HG03025 (cell line): ENCODE measurements around the gene TCEANC.
"Not testable (repeated sequence)": the region's sequence is repeated elsewhere in the genome, so short reads cannot be mapped to it uniquely, and the experiment has no call there.

Experiments
- ATAC-seq: cut with Tn5 transposase; IDR thresholded peaks from one replicate; pipeline ENCODE4 v1.9.1; 2021; ENCODE audit warnings: mild to moderate bottlenecking, moderate library complexity; ENCODE audit not compliant: unreplicated experiment, low FRiP score

The TCEANC gene, protein sequence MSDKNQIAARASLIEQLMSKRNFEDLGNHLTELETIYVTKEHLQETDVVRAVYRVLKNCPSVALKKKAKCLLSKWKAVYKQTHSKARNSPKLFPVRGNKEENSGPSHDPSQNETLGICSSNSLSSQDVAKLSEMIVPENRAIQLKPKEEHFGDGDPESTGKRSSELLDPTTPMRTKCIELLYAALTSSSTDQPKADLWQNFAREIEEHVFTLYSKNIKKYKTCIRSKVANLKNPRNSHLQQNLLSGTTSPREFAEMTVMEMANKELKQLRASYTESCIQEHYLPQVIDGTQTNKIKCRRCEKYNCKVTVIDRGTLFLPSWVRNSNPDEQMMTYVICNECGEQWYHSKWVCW

GRCh38 chrX:13652850-13653693 lies at the start of gene TCEANC:
TSS of gene TCEANC (plus strand) at chrX:13653141. CDS start at chrX:13662509, 9,368 bp downstream.
- ATAC-seq: peak; percentile 98

DNA sequence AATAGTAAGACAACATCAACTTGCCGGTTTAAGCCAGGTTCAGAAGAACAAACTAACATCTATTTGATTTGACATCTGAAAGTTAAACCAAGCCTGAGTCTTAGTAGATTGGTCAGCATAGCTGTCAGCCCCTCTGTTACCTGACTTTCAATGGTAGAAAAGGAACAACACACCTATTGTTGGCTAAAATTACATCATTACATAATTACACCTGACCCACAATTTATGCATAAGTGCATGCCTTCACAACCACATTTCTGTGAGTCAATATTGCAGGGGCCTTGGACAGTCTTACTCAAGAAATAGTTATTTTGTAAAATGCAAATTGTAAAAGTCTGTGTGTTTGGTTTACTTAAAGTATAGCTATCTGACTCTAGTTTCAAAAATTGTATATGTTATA lies 47.3 kb upstream of the TCEANC start:
- ATAC-seq: no peak

DNA sequence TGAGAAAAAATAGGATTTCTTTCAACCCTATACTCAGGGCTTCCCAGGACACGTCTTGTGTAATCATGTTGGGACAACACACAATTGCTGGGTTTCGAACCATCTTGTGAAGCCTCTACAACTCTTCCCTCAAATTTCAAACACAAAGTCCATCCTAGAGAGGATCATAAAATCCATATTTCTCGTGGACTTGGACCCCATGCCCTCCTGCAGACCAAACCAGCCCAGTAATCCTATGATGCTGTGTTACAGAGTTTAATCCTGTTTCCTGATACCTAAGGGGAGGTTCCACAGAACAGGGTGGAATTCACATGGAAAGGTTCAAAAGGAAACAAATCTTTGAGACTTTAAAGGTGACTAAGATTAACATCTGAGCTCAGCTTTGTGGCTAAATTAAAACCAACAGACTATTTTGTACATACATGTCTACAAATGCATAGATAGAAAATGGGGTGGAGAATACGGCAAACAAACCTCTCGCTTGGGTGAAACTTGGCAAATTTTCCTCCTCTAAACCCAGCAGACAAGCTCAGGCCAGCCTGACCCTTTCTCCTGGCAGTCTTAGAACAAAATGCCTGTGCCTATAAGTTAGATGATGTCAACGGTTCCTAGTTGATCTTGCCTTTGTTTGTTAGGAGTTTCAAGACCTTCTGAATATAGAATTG lies 45.5 kb upstream of the TCEANC start:
- no peak for ATAC-seq

DNA sequence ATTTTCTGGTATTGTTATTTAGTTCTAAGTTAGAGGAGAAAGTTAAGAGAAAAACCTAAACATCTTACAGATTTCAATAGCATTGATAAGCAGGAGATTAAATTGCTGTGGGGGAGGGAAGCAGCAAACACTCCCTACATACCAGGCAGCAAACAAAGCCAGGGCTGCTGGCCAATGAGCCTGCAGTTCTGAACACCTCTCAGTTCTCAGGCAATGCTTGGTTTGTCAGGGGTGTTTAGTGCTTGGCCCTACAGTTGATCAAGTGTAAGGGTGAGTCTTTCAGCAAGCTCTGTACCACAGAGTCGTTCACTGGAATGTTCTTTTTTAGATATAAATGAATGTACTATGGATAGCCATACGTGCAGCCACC lies 45.0 kb upstream of the TCEANC start:
- no peak for ATAC-seq

- no peak for ATAC-seq
These were observed 38.8 kb upstream of the TCEANC start for GRCh38 chrX:13614154-13614553.

DNA sequence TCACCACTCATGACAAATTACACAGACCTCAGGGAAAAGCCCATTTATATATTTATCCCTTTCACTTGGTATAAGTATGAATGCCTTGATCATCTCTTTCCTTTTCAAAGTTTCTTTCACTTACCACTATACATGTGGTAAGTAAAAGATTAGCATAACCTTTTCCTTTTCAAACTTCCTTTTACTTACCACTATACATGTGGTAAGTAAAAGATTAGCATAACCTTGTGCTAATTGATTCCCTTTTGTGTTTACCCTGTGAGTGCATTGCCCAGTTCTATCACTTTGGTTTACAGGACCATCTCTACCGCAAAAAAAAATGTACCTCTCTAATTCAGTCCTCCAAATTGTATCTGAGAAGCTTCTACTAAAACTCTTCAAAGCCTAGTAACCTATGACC lies 32.7 kb upstream of the TCEANC start:
- ATAC-seq: no peak

DNA sequence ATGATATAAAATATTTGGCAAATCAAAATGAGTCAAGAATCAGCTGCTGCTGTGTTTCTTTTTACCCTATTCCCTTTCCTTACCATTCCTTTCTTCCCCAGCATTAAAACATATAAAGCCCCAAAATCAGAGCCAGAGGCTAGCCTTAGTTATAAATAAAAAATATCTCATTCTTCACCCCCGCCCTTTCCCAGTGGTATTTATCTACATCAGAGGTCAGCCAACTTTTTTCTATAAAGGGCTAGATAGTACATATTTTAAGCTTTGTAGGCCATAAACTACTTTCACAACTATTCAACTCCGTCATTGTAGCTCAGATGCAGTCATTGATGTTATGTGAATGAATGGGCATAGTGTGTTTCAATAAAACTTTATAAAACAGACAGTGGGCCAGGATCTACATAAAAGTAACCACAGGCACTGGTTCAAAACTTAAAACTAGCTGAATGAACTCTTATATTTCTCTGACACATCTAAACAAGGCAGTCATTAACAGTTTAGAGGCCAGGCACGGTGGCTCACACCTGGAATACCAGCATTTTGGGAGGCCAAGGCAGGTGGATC lies 30.5 kb upstream of the TCEANC start:
- no peak for ATAC-seq

GRCh38 chrX:13627306-13627705 lies 25.6 kb upstream of the TCEANC start:
- no peak for ATAC-seq

- ATAC-seq: not testable (repeated sequence)
These were observed 15.7 kb upstream of the TCEANC start for GRCh38 chrX:13637224-13637623.

DNA sequence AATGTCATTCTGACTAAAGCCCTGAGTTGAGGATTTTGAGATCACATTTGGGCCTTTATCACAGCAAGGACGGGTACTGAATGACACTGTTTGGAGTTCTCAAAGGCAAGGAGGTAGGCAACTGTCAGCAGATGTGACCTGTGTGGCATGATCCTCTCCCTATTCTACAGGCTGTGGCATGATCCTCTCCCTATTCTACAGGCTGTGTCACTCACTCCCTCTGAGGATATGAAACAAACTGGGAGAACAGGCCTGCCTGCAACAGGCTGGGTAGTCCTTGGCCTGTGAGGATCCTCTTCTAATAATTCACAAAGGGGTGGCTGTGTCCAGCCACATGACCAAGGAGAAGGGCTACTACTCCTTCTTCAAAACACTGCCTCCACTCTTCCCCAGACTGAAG lies 14.9 kb upstream of the TCEANC start:
- no peak for ATAC-seq

- no peak for ATAC-seq
These were observed 14.1 kb upstream of the TCEANC start for GRCh38 chrX:13638826-13639225.

DNA sequence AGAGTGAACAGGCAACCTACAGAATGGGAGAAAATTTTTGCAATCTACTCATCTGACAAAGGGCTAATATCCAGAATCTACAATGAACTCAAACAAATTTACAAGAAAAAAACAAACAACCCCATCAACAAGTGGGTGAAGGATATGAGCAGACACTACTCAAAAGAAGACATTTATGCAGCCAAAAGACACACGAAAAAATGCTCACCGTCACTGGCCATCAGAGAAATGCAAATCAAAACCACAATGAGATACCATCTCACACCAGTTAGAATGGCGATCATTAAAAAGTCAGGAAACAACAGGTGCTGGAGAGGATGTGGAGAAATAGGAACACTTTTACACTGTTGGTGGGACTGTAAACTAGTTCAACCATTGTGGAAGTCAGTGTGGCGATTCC lies 11.3 kb upstream of the TCEANC start:
- not testable (repeated sequence) for ATAC-seq

DNA sequence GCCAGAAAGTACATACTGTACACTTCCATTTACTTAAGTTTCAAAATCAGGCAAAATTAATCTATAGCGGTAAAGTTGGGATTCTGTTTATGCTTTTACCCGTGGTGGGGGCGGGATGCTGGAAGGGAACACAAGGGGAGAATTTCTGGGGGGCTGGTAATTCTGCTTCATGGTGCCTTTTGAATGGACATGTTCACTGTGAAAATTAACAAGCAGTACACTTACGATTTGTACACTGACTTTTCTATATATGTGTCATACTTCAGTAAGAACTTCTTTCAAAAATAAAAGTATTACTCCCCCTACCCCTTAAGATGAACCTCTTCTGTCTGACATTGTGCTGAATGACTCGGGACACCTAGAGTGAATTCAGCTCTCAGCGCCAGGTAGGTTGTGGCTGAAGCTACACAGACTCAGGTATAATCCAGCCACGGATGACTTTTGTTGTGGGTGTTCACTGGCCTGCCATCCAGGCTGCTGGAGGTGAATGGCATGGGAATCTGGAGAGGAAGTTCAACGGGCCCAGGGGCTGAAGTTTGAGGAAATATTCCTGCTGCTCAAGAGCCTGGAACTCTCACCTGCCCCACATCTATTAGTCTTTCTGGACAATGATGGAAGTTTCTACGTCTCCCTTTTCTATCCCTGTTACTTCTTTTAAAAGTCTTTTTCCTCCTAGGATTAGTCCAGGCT lies 7.3 kb upstream of the TCEANC start:
- no peak for ATAC-seq

GRCh38 chrX:13646154-13646549 lies 6.8 kb upstream of the TCEANC start:
- ATAC-seq: no peak

- no peak for ATAC-seq
These were observed 5.2 kb upstream of the TCEANC start for GRCh38 chrX:13647709-13648212.

DNA sequence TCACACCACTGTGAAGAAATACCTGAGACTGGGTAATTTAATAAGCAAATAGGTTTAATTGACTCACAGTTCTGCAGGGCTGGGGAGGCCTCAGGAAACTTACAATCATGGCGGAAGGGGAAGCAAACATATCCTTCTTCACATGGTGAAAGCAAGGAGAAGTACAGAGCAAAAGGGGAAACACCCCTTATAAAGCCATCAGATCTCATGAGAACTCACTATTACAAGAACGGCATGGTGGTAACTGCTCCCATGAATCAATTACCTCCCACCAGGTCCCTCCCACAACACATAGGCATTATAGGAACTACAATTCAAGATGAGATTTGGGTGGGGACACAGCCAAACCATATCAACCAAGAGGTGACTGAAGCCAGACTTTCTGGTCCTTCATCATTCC lies 4.6 kb upstream of the TCEANC start:
- not testable (repeated sequence) for ATAC-seq

DNA sequence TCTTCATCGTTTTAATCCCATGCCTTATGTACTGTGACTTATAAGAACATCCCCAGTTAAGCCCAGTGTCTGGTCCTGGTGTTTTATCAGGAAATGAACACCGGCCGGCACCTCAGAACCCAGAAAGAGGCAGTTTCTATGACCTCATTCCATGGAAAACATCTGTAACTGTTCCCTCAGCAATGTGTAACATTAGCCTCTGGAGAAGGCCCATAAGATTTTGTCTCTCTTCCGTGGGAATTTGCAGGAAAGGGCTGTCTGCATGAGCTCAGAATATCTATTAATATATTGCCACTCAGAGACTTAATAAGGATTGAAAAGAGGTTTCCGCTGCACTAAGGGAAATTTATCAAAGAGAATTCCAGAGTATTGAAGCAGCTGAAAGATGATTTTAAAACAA lies 3.1 kb upstream of the TCEANC start:
- no peak for ATAC-seq

- no peak for ATAC-seq
These were observed 2.6 kb upstream of the TCEANC start for GRCh38 chrX:13650318-13650717.

- ATAC-seq: no peak
These were observed 1.8 kb upstream of the TCEANC start for GRCh38 chrX:13651150-13651549.

- no peak for ATAC-seq
These were observed 601 bp upstream of the TCEANC start for GRCh38 chrX:13652287-13652793.
